ENCODE results near the gene FOXRED1. TPM values are rescaled to one million over a fixed set of nuclear protein-coding genes. Genes with fewer than 3 reads are reported as not detected.

Gene FOXRED1
- total RNA-seq, 4 donors from 2014 or later, result 17.2 to 51.5 (median 24.7) TPM

DNA sequence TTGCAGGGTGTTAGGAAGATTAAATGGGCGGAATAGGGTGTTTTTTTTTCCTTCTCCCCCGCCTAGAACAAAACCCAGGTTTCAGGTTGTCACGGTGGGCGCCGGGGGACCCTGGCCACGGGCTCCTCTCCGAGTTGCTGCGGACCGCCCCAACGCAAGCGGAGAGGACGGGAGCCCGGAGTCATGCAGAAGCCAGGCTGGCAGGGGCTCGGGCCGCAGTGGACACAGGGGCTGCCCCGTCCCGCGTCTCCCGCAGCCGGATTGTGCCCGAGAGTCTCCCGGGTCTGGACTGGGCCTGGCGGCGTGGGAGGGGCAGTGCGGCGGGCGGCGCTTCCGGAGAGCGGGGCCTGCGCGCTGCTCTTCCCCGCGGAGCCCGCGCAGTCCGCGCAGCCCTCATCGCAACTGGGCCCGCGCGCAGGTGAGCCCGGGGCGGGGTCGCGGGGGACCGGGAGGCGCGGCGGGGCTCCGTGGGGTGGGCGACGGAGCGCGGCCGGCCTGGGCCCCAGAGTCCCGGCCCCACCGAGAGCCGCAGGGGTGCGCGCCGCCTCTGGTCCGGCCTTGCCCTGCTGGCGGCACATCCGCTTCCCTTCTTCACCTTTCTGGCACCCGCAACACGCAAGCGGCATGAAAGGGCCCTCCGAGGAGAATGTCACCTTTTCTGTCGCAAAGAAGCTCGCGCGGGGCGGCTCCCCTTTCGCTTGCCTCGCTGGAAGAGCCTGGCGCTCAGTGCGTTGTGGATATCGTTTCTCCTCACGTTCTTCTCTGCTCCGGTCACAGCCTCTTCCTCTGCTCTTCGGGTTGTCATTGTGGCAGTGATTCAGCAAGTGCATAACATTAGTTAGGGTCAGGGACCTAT is 14.0 kb downstream of the FOXRED1 start, which contains the start of gene TIRAP:
TIRAP (plus strand) TSS at position 358 of the 856 bp plus-strand sequence. CDS start 7,802 bp downstream, outside the sequence.
- no peak for TF ChIP-seq EP300 (IDR thresholded peaks at IDR 0.05; ENCODE audit: low read depth)
- TF ChIP-seq POLR2AphosphoS5 (IDR thresholded peaks at IDR 0.05), result peak; percentile 32 to 68 (median 62)
- TF ChIP-seq, protein P1, sequence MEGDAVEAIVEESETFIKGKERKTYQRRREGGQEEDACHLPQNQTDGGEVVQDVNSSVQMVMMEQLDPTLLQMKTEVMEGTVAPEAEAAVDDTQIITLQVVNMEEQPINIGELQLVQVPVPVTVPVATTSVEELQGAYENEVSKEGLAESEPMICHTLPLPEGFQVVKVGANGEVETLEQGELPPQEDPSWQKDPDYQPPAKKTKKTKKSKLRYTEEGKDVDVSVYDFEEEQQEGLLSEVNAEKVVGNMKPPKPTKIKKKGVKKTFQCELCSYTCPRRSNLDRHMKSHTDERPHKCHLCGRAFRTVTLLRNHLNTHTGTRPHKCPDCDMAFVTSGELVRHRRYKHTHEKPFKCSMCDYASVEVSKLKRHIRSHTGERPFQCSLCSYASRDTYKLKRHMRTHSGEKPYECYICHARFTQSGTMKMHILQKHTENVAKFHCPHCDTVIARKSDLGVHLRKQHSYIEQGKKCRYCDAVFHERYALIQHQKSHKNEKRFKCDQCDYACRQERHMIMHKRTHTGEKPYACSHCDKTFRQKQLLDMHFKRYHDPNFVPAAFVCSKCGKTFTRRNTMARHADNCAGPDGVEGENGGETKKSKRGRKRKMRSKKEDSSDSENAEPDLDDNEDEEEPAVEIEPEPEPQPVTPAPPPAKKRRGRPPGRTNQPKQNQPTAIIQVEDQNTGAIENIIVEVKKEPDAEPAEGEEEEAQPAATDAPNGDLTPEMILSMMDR (IDR thresholded peaks at IDR 0.05), result peak in 4 of 5 experiments; percentile 1 to 52 (median 30)
- peak; percentile 68 for TF ChIP-seq POLR2A (IDR thresholded peaks at IDR 0.05)
- in situ Hi-C loops (cut with MboI; ENCODE audit: low pct_ligation_motif_present in 1 of 4, low pct_unique_long_range_greater_than_20kb in 1 of 4, low sequenced_read_pairs in 3 of 4) (no loop called here), intact Hi-C loops (cut with DNase I; ENCODE audit: low total_unique reads) (no loop called here)
- no peaks in the 10 kb centered on the region for H3K36me3 ChIP-seq
- H3K4me1 ChIP-seq, result peaks cover 7 to 28% (median 15%) of the 10 kb centered on the region in 4 donors
- peak within 1 kb of the TSS; percentile 92 to 94 (median 93) for H3K27ac ChIP-seq
- DNase-seq, result peak; percentile 76
- 0% methylated on average over 2 to 49 of the region's 82 CpGs for WGBS, 2 donors (ENCODE audit: low coverage in 1 of 2)
- H3K4me3 ChIP-seq, result peak within 1 kb of the TSS; percentile 61 to 84 (median 78)
- no peaks in the 10 kb centered on the region for H3K27me3 ChIP-seq
- no peaks in the 10 kb centered on the region for H3K9me3 ChIP-seq

- H3K36me3 ChIP-seq, result peaks cover 0 to 7% (median 0%) of the 10 kb centered on the region in 4 donors
- TF ChIP-seq POLR2A (IDR thresholded peaks at IDR 0.05) (no peak), EP300 (IDR thresholded peaks at IDR 0.05; ENCODE audit: low read depth) (no peak), POLR2AphosphoS5 (IDR thresholded peaks at IDR 0.05) (no peak)
- TF ChIP-seq, protein P1 (IDR thresholded peaks at IDR 0.05), result no peak
- DNase-seq, result peak; percentile 83
- peaks cover 7 to 28% (median 15%) of the 10 kb centered on the region in 4 donors for H3K4me1 ChIP-seq
- no peak overlapping the region for H3K4me3 ChIP-seq
- intact Hi-C loops (cut with DNase I; ENCODE audit: low total_unique reads) (no loop called here), in situ Hi-C loops (cut with MboI; ENCODE audit: low pct_ligation_motif_present in 1 of 4, low pct_unique_long_range_greater_than_20kb in 1 of 4, low sequenced_read_pairs in 3 of 4) (no loop called here)
- no peaks in the 10 kb centered on the region for H3K27me3 ChIP-seq
- H3K9me3 ChIP-seq, result no peaks in the 10 kb centered on the region
- 61 to 64% methylated on average over 4 to 6 of the region's 6 CpGs for WGBS, 2 donors (ENCODE audit: low coverage in 1 of 2)
- H3K27ac ChIP-seq, result no peak overlapping the region
Observed at GRCh38 chr11:126284829-126285228, 15.9 kb downstream of the FOXRED1 start.

DNA sequence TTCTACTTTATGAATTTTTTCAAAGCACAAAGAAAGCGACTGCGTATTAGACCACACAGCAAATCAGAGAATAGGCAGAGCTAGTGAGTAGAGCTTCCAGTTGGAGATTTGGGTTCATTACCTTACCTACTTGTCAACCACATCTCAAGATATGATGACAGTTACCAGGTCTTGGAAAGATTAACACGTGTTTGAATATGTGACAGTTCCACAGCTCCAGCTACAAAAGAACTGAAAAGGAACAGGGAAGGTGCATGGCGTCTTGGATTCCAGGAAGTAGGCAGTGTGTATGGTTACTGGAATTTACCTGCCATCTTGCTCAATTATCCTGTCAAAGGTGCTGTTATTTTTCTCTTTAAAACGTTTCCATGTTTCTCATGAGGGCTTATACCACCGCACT is 19.3 kb downstream of the FOXRED1 start:
- Histone ChIP-seq H3K9me3 (no peaks in the 10 kb centered on the region), H3K27me3 (no peaks in the 10 kb centered on the region), H3K4me3 (no peak overlapping the region), H3K36me3 (peaks cover 0 to 21% (median 9%) of the 10 kb centered on the region in 4 donors), H3K4me1 (peaks cover 0 to 16% (median 8%) of the 10 kb centered on the region in 4 donors), H3K27ac (no peak overlapping the region)
- DNase-seq, result no peak
- WGBS, 2 donors (ENCODE audit: low coverage in 1 of 2), result 85 to 93% methylated on average over 6 of the region's 6 CpGs
- in situ Hi-C loops (cut with MboI; ENCODE audit: low pct_ligation_motif_present in 1 of 4, low pct_unique_long_range_greater_than_20kb in 1 of 4, low sequenced_read_pairs in 3 of 4), result no loop called here
- intact Hi-C loops (cut with DNase I; ENCODE audit: low total_unique reads), result no loop called here
- TF ChIP-seq POLR2A (IDR thresholded peaks at IDR 0.05) (no peak), EP300 (IDR thresholded peaks at IDR 0.05; ENCODE audit: low read depth) (no peak), POLR2AphosphoS5 (IDR thresholded peaks at IDR 0.05) (no peak)
- TF ChIP-seq, protein P1 (IDR thresholded peaks at IDR 0.05), result no peak

- Histone ChIP-seq H3K4me1 (no peaks in the 10 kb centered on the region), H3K27ac (no peak overlapping the region), H3K9me3 (no peaks in the 10 kb centered on the region), H3K27me3 (no peaks in the 10 kb centered on the region), H3K36me3 (peaks cover 0 to 29% (median 15%) of the 10 kb centered on the region in 4 donors), H3K4me3 (no peak overlapping the region)
- TF ChIP-seq POLR2A (IDR thresholded peaks at IDR 0.05), result no peak
- no peak for TF ChIP-seq POLR2AphosphoS5 (IDR thresholded peaks at IDR 0.05)
- TF ChIP-seq, protein P1 (IDR thresholded peaks at IDR 0.05), result no peak
- TF ChIP-seq EP300 (IDR thresholded peaks at IDR 0.05; ENCODE audit: low read depth), result no peak
- in situ Hi-C loops (cut with MboI; ENCODE audit: low pct_ligation_motif_present in 1 of 4, low pct_unique_long_range_greater_than_20kb in 1 of 4, low sequenced_read_pairs in 3 of 4) (no loop called here), intact Hi-C loops (cut with DNase I; ENCODE audit: low total_unique reads) (no loop called here)
- no peak for DNase-seq
- 51 to 83% methylated on average over 3 to 12 of the region's 12 CpGs for WGBS, 2 donors (ENCODE audit: low coverage in 1 of 2)
Observed at GRCh38 chr11:126290887-126291286, 21.9 kb downstream of the FOXRED1 start.
